IPS-NIHi11 (cell line): ENCODE measurements around the gene TAGLN3.
A peak's percentile ranks its signal among the peaks of the same experiment; 100 is the strongest.
"Not testable (repeated sequence)": the region's sequence is repeated elsewhere in the genome, so short reads cannot be mapped to it uniquely, and the experiment has no call there.

Experiments used
- DNase-seq: peaks from one replicate; pipeline ENCODE4 v3.0.0; 2012; ENCODE audit warnings: mixed read lengths, low spot score

The TAGLN3 gene

GRCh38 chr3:112010636-112011035, 11.9 kb downstream of the TAGLN3 start:
- no peak for DNase-seq

DNA sequence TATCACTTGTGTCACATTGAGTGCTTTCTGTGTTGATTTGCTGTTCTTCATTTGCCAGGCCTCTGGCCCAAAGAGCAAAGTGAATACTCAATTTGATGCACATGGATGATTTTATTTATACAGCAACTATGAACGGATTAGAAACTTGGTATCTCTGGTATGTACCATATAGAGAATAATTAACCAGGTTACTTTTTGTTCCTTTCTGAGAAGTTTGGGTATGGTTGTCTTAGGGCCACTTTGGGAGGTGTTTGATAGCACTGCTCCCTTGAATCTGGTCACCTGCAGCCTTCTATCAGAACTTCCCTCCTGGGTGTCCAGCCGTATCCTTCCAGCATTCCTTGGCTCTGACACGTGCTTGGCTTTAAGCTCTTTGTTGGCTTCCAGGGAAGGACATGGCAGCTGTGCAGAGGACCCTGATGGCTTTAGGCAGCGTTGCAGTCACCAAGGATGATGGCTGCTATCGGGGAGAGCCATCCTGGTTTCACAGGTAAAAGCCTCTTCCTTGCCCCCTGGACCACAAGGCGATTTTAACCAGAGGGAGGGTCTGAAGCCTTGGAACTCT, 12.7 kb downstream of the TAGLN3 start:
- DNase-seq = no peak

DNA sequence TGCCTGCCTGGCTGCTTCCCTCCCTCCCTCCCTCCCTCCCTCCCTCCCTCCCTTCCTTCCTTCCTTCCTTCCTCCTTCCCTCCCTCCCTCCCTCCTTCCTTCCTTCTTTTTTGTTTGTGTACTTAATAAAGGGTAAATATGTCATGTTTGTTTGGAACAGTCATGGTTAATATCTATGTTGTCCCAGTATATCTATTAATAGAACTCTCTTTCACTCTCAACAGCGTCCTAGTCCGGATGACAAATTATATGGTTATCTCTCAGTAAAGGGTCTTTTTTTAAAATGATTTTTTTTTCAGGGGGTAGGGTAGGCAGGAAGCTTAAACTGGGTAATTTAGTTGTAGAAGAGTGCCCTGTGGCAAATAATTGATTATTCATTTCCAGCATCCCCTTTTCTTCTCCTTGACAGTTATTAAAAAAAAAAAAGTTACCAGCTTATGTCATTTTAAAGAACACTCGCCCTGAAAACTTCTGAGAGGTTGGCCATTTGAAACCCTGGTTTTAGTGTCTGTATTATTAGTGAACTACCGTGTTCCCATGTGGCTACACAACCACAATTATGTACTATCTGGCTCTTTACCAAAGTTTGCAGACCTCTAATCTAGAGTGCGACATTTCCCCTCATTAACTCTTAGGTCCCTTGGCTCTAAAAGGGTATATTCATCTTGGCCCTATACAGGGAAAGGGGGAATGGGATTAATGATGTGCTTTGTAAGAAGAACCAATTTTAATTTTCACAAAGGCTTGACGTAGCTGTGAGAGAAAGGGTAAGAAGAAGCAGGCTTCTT, 13.7 kb downstream of the TAGLN3 start:
- DNase-seq = no peak

DNA sequence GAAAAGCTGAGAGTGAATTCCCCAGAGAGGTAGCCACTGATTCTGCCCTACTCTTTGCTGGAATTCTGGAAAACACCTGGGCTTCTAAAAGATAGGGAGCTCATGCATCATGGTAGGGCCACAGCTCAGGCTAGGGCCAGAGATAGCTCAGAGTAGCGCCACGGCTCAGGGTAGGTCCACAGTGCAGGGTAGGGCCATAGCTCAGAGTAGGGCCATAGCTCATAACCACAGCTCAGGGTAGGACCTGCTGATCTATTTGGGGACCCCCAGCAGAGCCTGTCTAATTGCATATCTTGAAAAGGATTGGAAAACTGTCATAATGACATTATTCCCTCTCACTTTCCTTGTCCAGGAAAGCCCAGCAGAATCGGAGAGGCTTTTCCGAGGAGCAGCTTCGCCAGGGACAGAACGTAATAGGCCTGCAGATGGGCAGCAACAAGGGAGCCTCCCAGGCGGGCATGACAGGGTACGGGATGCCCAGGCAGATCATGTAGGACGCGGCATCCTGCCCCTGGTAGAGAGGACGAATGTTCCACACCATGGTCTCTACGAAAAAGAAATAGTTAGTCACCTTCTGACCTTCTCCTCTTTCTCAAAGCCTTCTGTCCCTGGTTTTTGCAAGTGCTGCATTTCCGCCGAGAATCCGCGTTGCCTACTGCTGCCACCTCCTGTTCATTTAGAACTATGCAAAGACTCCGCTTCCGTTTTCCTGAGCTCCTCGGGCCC, 14.5 kb downstream of the TAGLN3 start:
- peak; percentile 48 for DNase-seq

DNA sequence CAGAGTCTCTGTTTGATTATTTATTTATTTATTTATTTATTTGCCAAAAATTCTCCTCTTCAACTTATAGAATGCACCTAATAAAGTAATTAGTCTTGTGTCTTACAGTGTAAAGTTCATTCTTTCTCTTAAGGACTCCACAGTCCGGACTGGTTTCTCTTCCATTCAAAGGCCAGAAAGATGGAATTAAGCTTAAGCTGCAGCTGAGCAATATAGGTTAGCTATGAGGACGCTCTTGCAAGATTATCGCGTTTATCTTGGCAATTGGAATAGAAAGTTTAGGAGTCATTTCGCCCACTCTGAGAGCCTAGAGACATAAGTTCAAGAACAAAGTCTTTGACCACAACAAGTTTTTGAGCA, 15.0 kb downstream of the TAGLN3 start:
- DNase-seq = no peak

DNA sequence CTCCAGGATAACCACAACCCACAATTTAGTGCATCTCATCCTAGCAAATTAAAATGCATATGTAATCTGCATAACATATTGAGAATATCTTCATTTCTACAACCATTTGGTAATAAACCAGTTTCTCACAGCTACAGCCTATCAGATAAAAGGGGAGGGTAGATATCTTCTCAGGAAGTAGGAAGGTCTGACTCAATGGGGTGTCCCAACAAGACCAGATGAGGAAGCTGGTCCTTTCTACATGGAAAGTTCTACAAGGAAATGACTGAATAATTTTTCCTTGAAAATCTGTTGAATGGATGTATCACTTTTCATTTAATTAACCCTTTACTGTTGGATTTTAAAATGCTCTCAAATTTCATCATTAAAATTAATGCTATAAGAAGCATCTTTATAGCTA, 18.4 kb downstream of the TAGLN3 start:
- no peak for DNase-seq

GRCh38 chr3:112018712-112019111, 20.0 kb downstream of the TAGLN3 start:
- no peak for DNase-seq

DNA sequence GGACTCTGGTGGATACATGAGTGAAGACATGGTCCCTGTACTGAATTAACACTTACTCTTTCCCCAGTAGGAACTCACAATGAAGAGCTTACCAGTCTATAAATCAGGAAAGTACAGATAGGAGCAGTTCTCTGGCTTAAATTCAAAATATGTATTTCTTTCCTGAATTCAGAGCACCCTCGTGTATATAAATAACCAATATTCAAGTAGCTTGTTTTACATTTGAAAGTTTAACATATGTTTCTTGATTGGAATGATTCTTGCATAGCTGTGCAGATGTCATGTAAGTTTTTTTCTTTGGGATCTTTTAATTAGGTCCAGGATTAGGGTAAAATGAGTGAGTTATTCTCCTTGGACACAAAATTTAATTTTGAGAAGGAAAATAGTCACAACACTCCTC, 21.0 kb downstream of the TAGLN3 start:
- DNase-seq = no peak

DNA sequence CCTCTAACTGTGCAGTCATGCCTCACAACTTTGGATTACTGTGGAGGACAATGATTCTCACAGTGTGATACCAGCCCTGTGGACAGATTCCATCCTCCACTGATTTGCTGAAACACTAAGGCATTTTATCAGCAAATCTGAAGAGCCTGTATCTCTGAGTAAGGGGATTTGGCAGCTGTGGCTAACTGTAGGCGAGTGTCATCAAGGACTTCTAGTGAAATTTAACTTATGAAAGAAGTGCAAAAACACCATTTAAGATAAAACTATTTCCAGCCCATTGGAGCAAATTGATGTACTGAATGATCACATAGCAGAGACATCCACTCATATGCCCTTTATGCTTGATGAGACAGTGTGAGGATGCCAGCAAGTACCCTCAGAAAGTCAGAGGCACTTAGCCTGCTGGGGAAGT, 22.0 kb downstream of the TAGLN3 start:
- DNase-seq = no peak

DNA sequence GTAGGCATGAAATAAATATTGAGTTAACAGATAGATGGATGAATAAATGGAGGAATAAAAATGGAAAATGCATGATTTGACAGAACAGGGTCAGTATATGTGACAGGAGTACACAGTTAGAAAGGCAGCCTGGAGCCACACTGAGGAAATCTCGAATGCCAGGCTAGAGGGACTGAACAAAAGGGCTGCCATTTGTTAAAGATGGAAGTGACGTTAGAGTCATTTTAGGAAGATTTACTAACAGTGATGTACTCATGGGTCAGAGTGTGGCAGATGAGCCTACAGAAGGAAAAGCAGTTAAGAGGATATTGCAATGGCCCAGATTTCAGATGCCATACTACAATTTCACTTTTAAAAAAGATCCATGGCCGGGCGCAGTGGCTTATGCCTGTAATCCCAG, 28.4 kb downstream of the TAGLN3 start:
- no peak for DNase-seq

GRCh38 chr3:112027826-112028225, 29.1 kb downstream of the TAGLN3 start:
- DNase-seq = no peak

DNA sequence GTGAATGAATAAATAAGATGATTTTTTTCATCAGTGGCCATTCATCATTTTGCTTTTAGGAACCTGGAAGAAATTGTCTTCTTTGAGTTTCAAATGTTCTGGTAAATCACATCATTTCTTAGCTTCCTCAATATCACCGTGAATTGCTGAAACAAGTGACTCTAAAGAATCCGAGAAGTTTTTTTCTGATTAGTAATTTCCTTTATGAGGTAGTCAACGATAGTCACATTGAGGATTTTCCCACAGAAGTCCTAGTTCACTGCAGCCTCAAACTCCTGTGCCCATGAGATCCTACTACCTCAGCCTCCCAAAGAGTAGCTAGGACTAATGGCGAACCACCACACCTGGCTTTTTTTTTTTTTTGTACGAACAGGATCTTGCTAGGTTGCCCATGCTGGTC, 32.2 kb downstream of the TAGLN3 start:
- DNase-seq = no peak

DNA sequence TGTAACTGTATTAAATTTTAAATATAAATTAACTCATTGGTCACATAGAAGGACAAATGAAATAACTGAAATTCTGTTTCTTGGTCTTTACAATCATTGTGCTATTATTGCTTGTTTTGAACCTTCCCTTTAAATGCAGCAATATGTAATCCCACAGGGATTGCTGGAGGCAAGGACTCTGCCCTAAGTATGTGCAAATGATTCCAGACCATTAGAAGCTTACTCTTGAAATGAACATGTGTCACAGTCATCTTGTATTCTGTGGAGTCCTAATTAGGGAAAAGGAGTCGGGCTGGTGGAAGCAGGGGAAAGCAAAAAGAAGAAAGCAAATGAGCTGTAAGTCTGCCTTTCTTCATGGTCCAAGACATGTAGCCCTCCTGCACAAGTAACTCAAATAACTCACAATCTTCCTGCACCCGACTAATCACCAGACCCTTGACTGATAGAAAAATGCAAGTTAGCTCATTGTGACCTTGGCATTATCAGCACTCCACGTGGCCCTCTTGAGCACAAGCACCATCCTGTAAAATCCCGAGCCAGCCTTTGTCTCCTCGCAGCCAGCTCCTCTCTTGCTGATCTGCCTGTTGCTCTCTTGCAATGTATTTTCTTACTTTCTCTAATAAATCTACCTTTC, 33.5 kb downstream of the TAGLN3 start:
- no peak for DNase-seq

DNA sequence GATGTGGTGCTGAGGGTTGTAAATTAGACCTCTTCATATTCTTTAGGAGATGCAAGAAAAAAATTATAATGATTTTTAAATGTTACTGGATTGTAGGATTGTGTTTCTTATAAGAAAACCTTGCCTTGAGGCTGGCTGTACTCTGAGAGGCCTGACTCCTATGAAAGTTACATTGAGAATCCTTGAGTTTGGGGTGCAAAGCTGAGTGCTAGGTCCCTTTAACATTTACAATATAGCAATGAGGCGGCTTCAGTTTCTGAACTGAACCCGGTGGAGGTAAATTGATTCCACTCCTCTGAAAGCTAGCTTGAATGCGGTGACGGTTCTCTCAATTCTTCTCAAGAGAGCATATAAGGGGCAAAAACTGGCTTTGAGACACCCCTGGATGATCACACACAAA, 35.7 kb downstream of the TAGLN3 start, which contains the start of gene TMPRSS7:
TMPRSS7 (plus strand) TSS at position 301 of the 400 bp plus-strand sequence. CDS start 110 bp downstream, outside the sequence.
- DNase-seq = no peak

GRCh38 chr3:112035241-112035640, 36.5 kb downstream of the TAGLN3 start:
- DNase-seq = no peak

DNA sequence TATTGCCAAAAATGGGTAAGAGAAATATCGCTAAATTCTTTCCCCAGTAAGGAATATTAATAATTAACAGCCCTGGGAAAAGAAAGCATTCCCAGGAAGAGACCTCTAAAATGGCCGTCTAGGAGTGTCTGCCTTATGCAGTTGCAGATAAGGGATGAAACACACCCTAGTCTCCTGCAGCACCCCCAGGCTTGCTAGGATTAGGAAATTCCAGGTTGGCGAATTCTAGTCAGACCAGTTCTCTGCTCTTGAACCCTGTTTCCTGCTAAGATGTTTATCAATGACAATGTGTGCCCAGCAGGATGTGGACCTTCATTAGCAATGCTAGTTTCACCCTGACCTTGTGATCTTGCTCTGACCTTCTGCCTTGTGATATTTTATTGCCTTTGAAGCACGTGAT, 38.5 kb downstream of the TAGLN3 start:
- not testable (repeated sequence) for DNase-seq

DNA sequence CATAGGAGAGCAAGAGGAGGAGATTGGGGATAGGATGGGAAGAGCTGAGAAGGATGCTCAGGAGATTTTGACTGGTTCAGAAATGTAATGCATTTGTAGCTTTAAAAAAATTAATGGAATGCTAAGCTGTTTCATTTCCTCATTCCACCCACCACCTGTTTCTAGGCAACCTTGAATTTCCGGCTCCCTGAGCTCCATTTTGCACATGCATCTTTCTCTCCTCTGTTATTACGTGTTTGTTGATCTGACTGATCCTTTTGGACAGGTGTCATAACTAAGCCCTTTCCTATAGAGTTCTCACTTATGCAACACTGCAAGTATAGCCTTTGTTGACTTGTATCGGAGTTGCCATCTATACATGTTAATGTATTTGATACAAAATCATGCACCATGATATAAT, 40.1 kb downstream of the TAGLN3 start:
- DNase-seq = peak; percentile 28

GRCh38 chr3:112041321-112041720, 42.6 kb downstream of the TAGLN3 start:
- no peak for DNase-seq

GRCh38 chr3:112042842-112043280, 44.1 kb downstream of the TAGLN3 start:
- no peak for DNase-seq

DNA sequence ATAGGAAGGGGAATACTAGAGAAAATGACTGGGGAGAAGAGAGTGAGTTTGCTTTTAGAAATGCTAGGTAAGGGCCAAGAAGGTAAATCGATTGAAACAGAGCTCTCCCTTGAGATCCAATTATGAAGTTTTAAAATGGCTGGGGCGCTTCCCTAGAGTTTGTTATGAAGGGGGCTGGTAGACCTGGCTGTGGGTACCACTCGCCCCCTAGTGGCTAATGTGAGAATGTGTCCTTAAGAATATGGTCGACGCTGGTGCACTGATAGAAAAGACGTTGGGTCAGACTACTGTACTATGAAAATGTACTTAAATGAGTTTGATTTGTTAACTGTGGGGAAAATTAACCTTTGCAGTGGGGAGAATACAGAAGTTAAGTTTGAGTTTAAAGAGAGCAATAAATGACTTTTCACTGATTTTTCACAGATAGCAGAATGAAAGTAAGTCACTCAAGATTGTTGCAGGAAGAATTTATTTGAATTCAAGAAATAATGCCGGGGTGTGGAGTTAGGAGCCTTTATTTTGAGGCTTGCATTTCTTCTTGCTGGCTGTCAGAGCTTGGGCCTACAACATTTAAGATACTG, 45.0 kb downstream of the TAGLN3 start:
- DNase-seq = peak; percentile 77

DNA sequence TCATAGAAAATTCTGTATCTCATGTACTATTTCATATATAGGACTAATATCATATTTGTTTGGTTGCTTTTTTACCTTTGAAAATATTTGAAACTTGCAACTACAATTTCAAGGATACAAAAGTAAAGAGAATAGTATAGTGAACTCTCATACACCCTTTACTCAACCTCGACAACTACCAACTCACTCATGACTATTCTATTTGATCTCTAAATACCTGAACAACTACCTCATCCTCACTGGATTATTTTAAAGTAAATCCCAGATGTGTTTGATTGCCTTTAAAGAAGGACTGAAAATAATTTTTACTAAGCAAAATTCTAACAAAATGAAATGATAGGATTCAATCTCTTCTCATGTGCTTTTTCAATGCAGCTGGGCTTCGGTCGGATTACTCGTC, 47.9 kb downstream of the TAGLN3 start:
- DNase-seq = no peak

DNA sequence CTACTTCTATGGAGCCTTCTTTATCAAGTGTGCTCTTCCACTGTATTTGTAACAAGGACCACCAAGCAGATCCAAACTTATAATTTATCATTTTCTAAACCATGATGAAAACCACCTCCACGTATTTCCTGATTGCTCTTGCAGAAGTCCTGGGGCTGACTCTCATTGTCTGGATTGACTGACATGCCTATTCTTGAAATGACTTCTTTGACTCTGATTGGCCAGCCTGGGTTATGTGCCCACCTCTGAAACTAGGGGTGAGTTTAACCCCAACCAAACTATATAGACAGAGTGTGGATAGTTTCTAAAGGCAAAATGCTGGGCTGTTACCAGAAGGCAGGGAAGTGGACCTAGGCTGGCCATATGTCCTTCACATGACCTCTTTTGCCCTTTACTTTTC, 48.5 kb downstream of the TAGLN3 start:
- no peak for DNase-seq
